Endothelial cell of umbilical vein (primary cell): Measurements from ENCODE around the gene EMD. TPM values are rescaled to one million over a fixed set of nuclear protein-coding genes. Genes with fewer than 3 reads are reported as not detected.

Source experiments
- BruUV-seq: library from RNA; stranded (reverse); fragments of 400-500 nt; replicated peaks from 2 replicates; lab custom pipeline; 2021; lab: Mats Ljungman, UMichigan
- CTCF ChIA-PET: fragments of 300-600, 350-600 bp; sonication (Branson Sonifier 250); formaldehyde crosslinking; loops from one replicate; lab custom pipeline; 2021; ENCODE audit warnings: antibody characterized with exemption, inconsistent platforms; lab: Charles Lee
- POLR2A ChIA-PET: fragments of 300-600, 350-600 bp; sonication (Branson Sonifier 250); formaldehyde crosslinking; loops from one replicate; lab custom pipeline; 2021; ENCODE audit warnings: antibody characterized with exemption, inconsistent platforms; lab: Charles Lee
- DNase-seq: peaks from one replicate; pipeline ENCODE4 v3.0.0-alpha.2; 2011; ENCODE audit warnings: low read depth, low spot score
- FAIRE-seq: peaks from 2 replicates; lab custom pipeline; 2011; peaks lifted over from hg19 to GRCh38; lab: Jason Lieb, UNC
- H2AFZ ChIP-seq: 2 replicates; pipeline ENCODE4 v1.6.0; 2012; ENCODE audit warnings: low read depth, low read length, control low read depth, inconsistent platforms
- H3K27ac ChIP-seq: 2 replicates; pipeline ENCODE4 v1.5.1; 2011; ENCODE audit warnings: low read depth, mild to moderate bottlenecking, control low read depth, low read length, moderate library complexity; ENCODE audit not compliant: insufficient read depth
- H3K27me3 ChIP-seq, 2 experiments: 2 replicates each; pipeline versions ENCODE4 v1.6.0 to v1.6.1; 2011; ENCODE audit warnings: low read length in 2 of 2, mixed read lengths in 1 of 2; ENCODE audit not compliant: control insufficient read depth in 2 of 2, insufficient read depth in 2 of 2
- H3K36me3 ChIP-seq, 2 experiments: 2 replicates in 1 of 2; 3 replicates in 1 of 2; pipeline ENCODE4 v1.5.1; 2011; ENCODE audit warnings: low read length in 2 of 2, mild to moderate bottlenecking in 1 of 2, moderate library complexity in 1 of 2; ENCODE audit not compliant: control insufficient read depth in 2 of 2, insufficient read depth in 2 of 2; ENCODE audit errors: extremely low read depth in 1 of 2
- H3K4me1 ChIP-seq: 3 replicates; pipeline ENCODE4 v1.5.1; 2011; ENCODE audit warnings: mild to moderate bottlenecking, low read length; ENCODE audit not compliant: control insufficient read depth, insufficient read depth; ENCODE audit errors: extremely low read depth
- H3K4me2 ChIP-seq: 2 replicates; pipeline ENCODE4 v1.6.1; 2011; ENCODE audit warnings: low read length, control low read depth, mixed read lengths; ENCODE audit not compliant: insufficient read depth
- H3K4me3 ChIP-seq, 3 experiments: fragments of 200-600 bp in 1 of 3; sonication (generic), shearing (Covaris generic) in 1 of 3; replicated peaks in 1 of 3; 2 replicates each; pipeline ENCODE4 v1.5.1; 2011 to 2016; ENCODE audit warnings: control low read depth in 3 of 3, low read length in 3 of 3, mild to moderate bottlenecking in 2 of 3, inconsistent platforms in 1 of 3, low read depth in 1 of 3, moderate library complexity in 1 of 3; ENCODE audit not compliant: insufficient read depth in 1 of 3
- H3K79me2 ChIP-seq: 2 replicates; pipeline ENCODE4 v1.6.0; 2012; ENCODE audit warnings: low read length, inconsistent platforms; ENCODE audit not compliant: control insufficient read depth, insufficient read depth
- H3K9ac ChIP-seq: replicated peaks from 2 replicates; pipeline ENCODE3; 2011; ENCODE audit warnings: low read length, control low read depth; ENCODE audit not compliant: insufficient read depth; ENCODE audit errors: extremely low read depth
- H3K9me1 ChIP-seq: replicated peaks from 3 replicates; pipeline ENCODE4 v1.6.0; 2011; ENCODE audit warnings: mild to moderate bottlenecking, low read length; ENCODE audit not compliant: control insufficient read depth, insufficient read depth; ENCODE audit errors: extremely low read depth
- H3K9me3 ChIP-seq: replicated peaks from 2 replicates; pipeline ENCODE4 v1.5.1; 2012; ENCODE audit warnings: low read length, inconsistent platforms; ENCODE audit not compliant: control insufficient read depth, insufficient read depth
- H4K20me1 ChIP-seq: replicated peaks from 2 replicates; pipeline ENCODE3; 2011; ENCODE audit warnings: mild to moderate bottlenecking, low read length; ENCODE audit not compliant: control insufficient read depth, insufficient read depth; ENCODE audit errors: extremely low read depth
- EZH2 ChIP-seq: IDR thresholded peaks from 2 replicates; pipeline ENCODE4 v1.6.1; 2012; ENCODE audit warnings: borderline replicate concordance, low read depth, mild to moderate bottlenecking, moderate library complexity, low read length, inconsistent platforms; ENCODE audit not compliant: severe bottlenecking
- FOS ChIP-seq: IDR thresholded peaks from 2 replicates; pipeline ENCODE4 v1.6.1; 2011; ENCODE audit warnings: mild to moderate bottlenecking, low read length, moderate library complexity, borderline replicate concordance; ENCODE audit not compliant: insufficient read depth
- GATA2 ChIP-seq: IDR thresholded peaks from 2 replicates; pipeline ENCODE4 v1.7.0; 2011; ENCODE audit warnings: low read depth, mild to moderate bottlenecking, moderate library complexity, mixed read lengths, low read length; ENCODE audit not compliant: insufficient read length, insufficient read depth
- JUN ChIP-seq: IDR thresholded peaks from 2 replicates; pipeline ENCODE4 v1.6.1; 2011; ENCODE audit warnings: borderline replicate concordance, low read depth; ENCODE audit not compliant: insufficient read length, insufficient read depth
- MYC ChIP-seq: IDR thresholded peaks from one replicate; pipeline ENCODE4 v1.6.1; 2011; ENCODE audit warnings: mild to moderate bottlenecking, low read depth, low read length
- POLR2A ChIP-seq: IDR thresholded peaks from 2 replicates; pipeline ENCODE4 v1.6.1; 2012; ENCODE audit warnings: low read depth, mild to moderate bottlenecking, control low read depth, low read length
- POLR2AphosphoS5 ChIP-seq: IDR thresholded peaks from 2 replicates; pipeline ENCODE4 v1.6.1; 2012; ENCODE audit warnings: low read depth, mild to moderate bottlenecking, control low read depth, low read length, moderate library complexity; ENCODE audit not compliant: insufficient read depth
- dilution Hi-C: fragments of 300-500 bp; cut with MboI; formaldehyde crosslinking; loops from one replicate; pipeline ENCODE4 v1.15.0; 2019; ENCODE audit warnings: low sequenced_read_pairs; ENCODE audit not compliant: extremely low pct_ligation_motif_present
- intact Hi-C: fragments of 100-400 bp; cut with micrococcal nuclease; formaldehyde crosslinking; loops from one replicate; pipeline ENCODE4 v1.10.0; 2022
- polyA plus RNA-seq, 4 experiments: library from polyadenylated mRNA; depleted of rRNA in 3 of 4; stranded (reverse) in 3 of 4; unstranded in 1 of 4; fragments of >200 nt; gene quantifications; 2 replicates each; pipeline versions ENCODE4 v1.2.1 to v1.2.3, GENCODE V29; 2011 to 2012; ENCODE audit warnings: missing spikeins in 1 of 4
- total RNA-seq: library from RNA; stranded (reverse); gene quantifications from 2 replicates; pipeline ENCODE4 v1.2.3, GENCODE V29; 2021
- TF ChIP-seq, protein P1 (sequence below): IDR thresholded peaks from 2 replicates; pipeline ENCODE4 v1.6.1; 2011; ENCODE audit not compliant: insufficient read depth, insufficient read length
- TF ChIP-seq, protein P2 (sequence below), 2 donors: IDR thresholded peaks; 1 replicate in 1 of 2; 2 replicates in 1 of 2; pipeline ENCODE4 v1.5.1; 2011; ENCODE audit warnings: low read length in 2 of 2, mild to moderate bottlenecking in 2 of 2, moderate library complexity in 2 of 2, control low read depth in 1 of 2, inconsistent platforms in 1 of 2, low read depth in 1 of 2; ENCODE audit not compliant: insufficient read depth in 1 of 2; ENCODE audit errors: extremely low read depth in 1 of 2

The EMD gene
- total and polyA plus RNA-seq, 2 donors (not counting 3 experiments of a cell fraction or from before 2014, with no cell fraction given), result 50.6 to 76.8 TPM

DNA sequence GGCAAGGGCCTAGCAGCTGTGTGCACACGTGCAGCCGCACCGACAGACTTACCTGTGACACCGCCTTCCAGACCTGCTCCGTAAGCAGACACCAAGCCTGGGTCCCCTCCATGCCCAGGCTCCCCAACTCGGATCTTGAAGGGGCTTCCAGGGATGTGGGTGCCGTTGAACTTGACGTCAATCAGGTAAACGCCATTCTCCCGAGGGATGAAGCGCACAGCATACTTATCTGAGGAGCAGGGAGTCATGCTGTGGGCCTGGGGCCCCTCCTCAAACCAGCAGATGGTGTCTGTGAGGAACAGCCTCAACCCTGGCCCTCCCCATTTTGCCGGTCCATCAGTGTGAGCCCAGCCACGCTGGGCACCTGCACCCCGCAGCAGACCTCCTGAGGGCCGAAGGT is 29.1 kb upstream of the EMD start:
- dilution Hi-C loops (no loop called here), intact Hi-C loops (no loop called here)
- ChIA-PET CTCF (no interaction called here), POLR2A (no interaction called here)
- H3K4me3 ChIP-seq, result no peak overlapping the region
- H3K9ac ChIP-seq, result no peak overlapping the region
- H3K27me3 ChIP-seq, result no peaks in the 10 kb centered on the region
- no TSS peak for BruUV-seq
- H3K9me3 ChIP-seq, result no peaks in the 10 kb centered on the region
- H2AFZ ChIP-seq, result no peak overlapping the region
- no peak overlapping the region for H3K4me2 ChIP-seq
- no peak overlapping the region for H3K27ac ChIP-seq
- TF ChIP-seq POLR2AphosphoS5, result no peak
- TF ChIP-seq, protein P1, sequence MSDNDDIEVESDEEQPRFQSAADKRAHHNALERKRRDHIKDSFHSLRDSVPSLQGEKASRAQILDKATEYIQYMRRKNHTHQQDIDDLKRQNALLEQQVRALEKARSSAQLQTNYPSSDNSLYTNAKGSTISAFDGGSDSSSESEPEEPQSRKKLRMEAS, result no peak
- no peak for TF ChIP-seq POLR2A
- no peak for TF ChIP-seq JUN
- TF ChIP-seq, protein P2, sequence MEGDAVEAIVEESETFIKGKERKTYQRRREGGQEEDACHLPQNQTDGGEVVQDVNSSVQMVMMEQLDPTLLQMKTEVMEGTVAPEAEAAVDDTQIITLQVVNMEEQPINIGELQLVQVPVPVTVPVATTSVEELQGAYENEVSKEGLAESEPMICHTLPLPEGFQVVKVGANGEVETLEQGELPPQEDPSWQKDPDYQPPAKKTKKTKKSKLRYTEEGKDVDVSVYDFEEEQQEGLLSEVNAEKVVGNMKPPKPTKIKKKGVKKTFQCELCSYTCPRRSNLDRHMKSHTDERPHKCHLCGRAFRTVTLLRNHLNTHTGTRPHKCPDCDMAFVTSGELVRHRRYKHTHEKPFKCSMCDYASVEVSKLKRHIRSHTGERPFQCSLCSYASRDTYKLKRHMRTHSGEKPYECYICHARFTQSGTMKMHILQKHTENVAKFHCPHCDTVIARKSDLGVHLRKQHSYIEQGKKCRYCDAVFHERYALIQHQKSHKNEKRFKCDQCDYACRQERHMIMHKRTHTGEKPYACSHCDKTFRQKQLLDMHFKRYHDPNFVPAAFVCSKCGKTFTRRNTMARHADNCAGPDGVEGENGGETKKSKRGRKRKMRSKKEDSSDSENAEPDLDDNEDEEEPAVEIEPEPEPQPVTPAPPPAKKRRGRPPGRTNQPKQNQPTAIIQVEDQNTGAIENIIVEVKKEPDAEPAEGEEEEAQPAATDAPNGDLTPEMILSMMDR (IDR thresholded peaks at IDR 0.05; ENCODE audit: extremely low read depth in 1 of 2, insufficient read depth in 1 of 2, low read depth in 1 of 2, low read length in 2 of 2), result no peak
- TF ChIP-seq MYC, result no peak
- TF ChIP-seq EZH2, result no peak
- TF ChIP-seq GATA2, result no peak
- no peak for TF ChIP-seq FOS
- no peaks in the 10 kb centered on the region for H3K9me1 ChIP-seq
- no peaks in the 10 kb centered on the region for H4K20me1 ChIP-seq
- H3K36me3 ChIP-seq, result peaks cover 5 to 62% of the 10 kb centered on the region in 2 experiments
- no peaks in the 10 kb centered on the region for H3K79me2 ChIP-seq
- DNase-seq, result no peak
- no peaks in the 10 kb centered on the region for H3K4me1 ChIP-seq
- no peak for FAIRE-seq
